Calu3 (cell line): ENCODE results near the gene BOK. TPM values are rescaled to one million over a fixed set of nuclear protein-coding genes. Genes with fewer than 3 reads are reported as not detected.

Experiments used
- BruUV-seq: library from RNA; stranded (reverse); fragments of 400-500 nt; replicated peaks from 2 replicates; lab custom pipeline; 2021; lab: Mats Ljungman, UMichigan
- CTCF ChIA-PET: fragments of 300-600 bp; sonication (Branson Sonifier 250); formaldehyde crosslinking; loops from one replicate; lab custom pipeline; 2022; ENCODE audit warnings: antibody characterized with exemption; lab: Charles Lee
- DNase-seq: peaks from one replicate; pipeline ENCODE4 v3.0.0; 2022
- H3K27ac Mint-ChIP-seq: one replicate; pipeline ENCODE4 v1.8.0; 2022; ENCODE audit warnings: mixed read lengths; ENCODE audit not compliant: unreplicated experiment
- H3K27me3 Mint-ChIP-seq: one replicate; pipeline ENCODE4 v1.8.0; 2022; ENCODE audit warnings: mixed read lengths; ENCODE audit not compliant: unreplicated experiment
- H3K36me3 Mint-ChIP-seq: one replicate; pipeline ENCODE4 v1.8.0; 2022; ENCODE audit warnings: mild to moderate bottlenecking, moderate library complexity, mixed read lengths; ENCODE audit not compliant: insufficient read depth, unreplicated experiment
- H3K4me1 Mint-ChIP-seq: one replicate; pipeline ENCODE4 v1.8.0; 2022; ENCODE audit warnings: mild to moderate bottlenecking, low read depth, mixed read lengths; ENCODE audit not compliant: unreplicated experiment
- H3K4me3 Mint-ChIP-seq: one replicate; pipeline ENCODE4 v1.8.0; 2022; ENCODE audit warnings: mild to moderate bottlenecking, low read depth, moderate library complexity, mixed read lengths; ENCODE audit not compliant: unreplicated experiment
- H3K9me3 Mint-ChIP-seq: one replicate; pipeline ENCODE4 v1.8.0; 2022; ENCODE audit warnings: low read depth, mixed read lengths; ENCODE audit not compliant: unreplicated experiment
- CTCF ChIP-seq: fragments of 200-600 bp; IDR thresholded peaks from one replicate; pipeline ENCODE4 v1.8.0; 2022; ENCODE audit warnings: antibody characterized with exemption; ENCODE audit not compliant: unreplicated experiment
- intact Hi-C: fragments of 100-400 bp; cut with micrococcal nuclease; formaldehyde crosslinking; loops from one replicate; pipeline ENCODE4 v1.10.0; 2022; ENCODE audit not compliant: unreplicated experiment
- total RNA-seq: library from RNA; stranded (reverse); gene quantifications from 2 replicates; pipeline ENCODE4 v1.2.3, GENCODE V29; 2022

Gene BOK
- total RNA-seq, 1 experiment from 2014 or later, result 30.1 TPM

- intact Hi-C loops, result no loop called here
- Mint-ChIP-seq H3K27ac (no peak overlapping the region), H3K36me3 (peaks cover 11% of the 10 kb centered on the region), H3K4me1 (peaks cover 19% of the 10 kb centered on the region), H3K27me3 (peaks cover 29% of the 10 kb centered on the region), H3K9me3 (no peaks in the 10 kb centered on the region), H3K4me3 (no peak overlapping the region)
- no TSS peak for BruUV-seq
- DNase-seq, result no peak
- no peak for TF ChIP-seq CTCF
- CTCF ChIA-PET, result no interaction called here
These were observed 4.6 kb upstream of the BOK start for GRCh38 chr2:241553981-241554380.

- CTCF ChIA-PET, result interaction anchor here (0.7 kb wide), 1 partner anchor 217 kb away, joined by 3 read pairs; no protein-coding TSS in a partner anchor
- Mint-ChIP-seq H3K4me3 (no peak overlapping the region), H3K27ac (no peak overlapping the region), H3K36me3 (peaks cover 19% of the 10 kb centered on the region), H3K4me1 (peaks cover 19% of the 10 kb centered on the region), H3K27me3 (peaks cover 29% of the 10 kb centered on the region), H3K9me3 (no peaks in the 10 kb centered on the region)
- intact Hi-C loops, result no loop called here
- no peak for TF ChIP-seq CTCF
- no TSS peak for BruUV-seq
- DNase-seq, result no peak
These were observed 3.8 kb upstream of the BOK start for GRCh38 chr2:241554610-241555322.

- BruUV-seq, result no TSS peak
- intact Hi-C loops, result no loop called here
- H3K27ac Mint-ChIP-seq, result no peak overlapping the region
- CTCF ChIA-PET, result interaction anchor here (0.6 to 0.7 kb wide), 2 partner anchors 137 to 216 kb away, joined by 3 to 8 read pairs; no protein-coding TSS in a partner anchor
- no peak for DNase-seq
- no peaks in the 10 kb centered on the region for H3K9me3 Mint-ChIP-seq
- TF ChIP-seq CTCF, result no peak
- peaks cover 27% of the 10 kb centered on the region for H3K4me1 Mint-ChIP-seq
- peaks cover 28% of the 10 kb centered on the region for H3K36me3 Mint-ChIP-seq
- H3K4me3 Mint-ChIP-seq, result no peak overlapping the region
- H3K27me3 Mint-ChIP-seq, result peaks cover 29% of the 10 kb centered on the region
These were observed 2.8 kb upstream of the BOK start for GRCh38 chr2:241555711-241556110.

GRCh38 chr2:241556746-241557145 is 1.8 kb upstream of the BOK start:
- DNase-seq, result no peak
- intact Hi-C loops, result no loop called here
- Mint-ChIP-seq H3K27ac (no peak overlapping the region), H3K4me3 (no peak overlapping the region), H3K4me1 (peaks cover 29% of the 10 kb centered on the region), H3K36me3 (peaks cover 35% of the 10 kb centered on the region), H3K27me3 (peaks cover 23% of the 10 kb centered on the region), H3K9me3 (no peaks in the 10 kb centered on the region)
- CTCF ChIA-PET, result interaction anchor here (0.6 kb wide), 1 partner anchor 42 kb away, joined by 3 read pairs; no protein-coding TSS in a partner anchor
- TF ChIP-seq CTCF, result no peak
- no TSS peak for BruUV-seq
